IMR-90 (cell line): Measurements from ENCODE around the gene TMPRSS12.

Source experiments
- CEBPB ChIP-seq: IDR thresholded peaks from 2 replicates; pipeline ENCODE4 v1.6.1; 2012; ENCODE audit warnings: low read depth, low read length, improper control_type of control experiment
- MXI1 ChIP-seq: IDR thresholded peaks from 2 replicates; pipeline ENCODE4 v1.6.1; 2012; ENCODE audit warnings: low read depth, mild to moderate bottlenecking, low read length, moderate library complexity, borderline replicate concordance
- POLR2A ChIP-seq: IDR thresholded peaks from 2 replicates; pipeline ENCODE4 v1.6.1; 2012; ENCODE audit warnings: mild to moderate bottlenecking, low read depth, low read length
- RFX5 ChIP-seq: IDR thresholded peaks from 2 replicates; pipeline ENCODE4 v1.8.0; 2012; ENCODE audit warnings: low read depth, mild to moderate bottlenecking, low read length, moderate library complexity
- TF ChIP-seq, protein P1 (sequence below): fragments of 150-350 bp; IDR thresholded peaks from 2 replicates; pipeline ENCODE4 v1.6.1; 2017; ENCODE audit warnings: mild to moderate bottlenecking, antibody characterized with exemption, low read length, low read depth
- TF ChIP-seq, protein P2 (sequence below): conservative IDR thresholded peaks from 2 replicates; pipeline ENCODE4 v1.5.1; 2012; ENCODE audit warnings: mild to moderate bottlenecking, low read depth, low read length, improper control_type of control experiment

DNA sequence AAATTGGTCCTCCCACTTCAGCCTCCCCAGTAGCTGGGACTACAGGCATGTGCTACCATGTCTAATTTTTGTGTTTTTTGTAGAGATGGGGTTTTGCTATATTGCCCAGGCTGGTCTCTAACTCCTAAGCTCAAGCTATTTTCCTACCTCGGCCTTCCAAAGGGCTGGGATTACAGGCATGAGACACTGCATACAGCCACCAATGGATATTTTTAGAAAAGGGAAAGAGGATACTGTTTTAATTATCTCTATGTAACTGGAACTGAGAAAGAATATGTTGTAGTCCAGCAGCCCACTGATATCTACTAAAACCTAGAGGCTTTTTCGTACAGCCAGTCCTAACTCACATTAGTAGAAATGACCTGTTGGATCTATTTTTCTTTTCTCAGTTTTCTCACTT is 6.2 kb downstream of the TMPRSS12 start:
- TF ChIP-seq, protein P1, sequence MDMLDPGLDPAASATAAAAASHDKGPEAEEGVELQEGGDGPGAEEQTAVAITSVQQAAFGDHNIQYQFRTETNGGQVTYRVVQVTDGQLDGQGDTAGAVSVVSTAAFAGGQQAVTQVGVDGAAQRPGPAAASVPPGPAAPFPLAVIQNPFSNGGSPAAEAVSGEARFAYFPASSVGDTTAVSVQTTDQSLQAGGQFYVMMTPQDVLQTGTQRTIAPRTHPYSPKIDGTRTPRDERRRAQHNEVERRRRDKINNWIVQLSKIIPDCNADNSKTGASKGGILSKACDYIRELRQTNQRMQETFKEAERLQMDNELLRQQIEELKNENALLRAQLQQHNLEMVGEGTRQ, result no peak
- TF ChIP-seq, protein P2, sequence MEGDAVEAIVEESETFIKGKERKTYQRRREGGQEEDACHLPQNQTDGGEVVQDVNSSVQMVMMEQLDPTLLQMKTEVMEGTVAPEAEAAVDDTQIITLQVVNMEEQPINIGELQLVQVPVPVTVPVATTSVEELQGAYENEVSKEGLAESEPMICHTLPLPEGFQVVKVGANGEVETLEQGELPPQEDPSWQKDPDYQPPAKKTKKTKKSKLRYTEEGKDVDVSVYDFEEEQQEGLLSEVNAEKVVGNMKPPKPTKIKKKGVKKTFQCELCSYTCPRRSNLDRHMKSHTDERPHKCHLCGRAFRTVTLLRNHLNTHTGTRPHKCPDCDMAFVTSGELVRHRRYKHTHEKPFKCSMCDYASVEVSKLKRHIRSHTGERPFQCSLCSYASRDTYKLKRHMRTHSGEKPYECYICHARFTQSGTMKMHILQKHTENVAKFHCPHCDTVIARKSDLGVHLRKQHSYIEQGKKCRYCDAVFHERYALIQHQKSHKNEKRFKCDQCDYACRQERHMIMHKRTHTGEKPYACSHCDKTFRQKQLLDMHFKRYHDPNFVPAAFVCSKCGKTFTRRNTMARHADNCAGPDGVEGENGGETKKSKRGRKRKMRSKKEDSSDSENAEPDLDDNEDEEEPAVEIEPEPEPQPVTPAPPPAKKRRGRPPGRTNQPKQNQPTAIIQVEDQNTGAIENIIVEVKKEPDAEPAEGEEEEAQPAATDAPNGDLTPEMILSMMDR, result no peak
- TF ChIP-seq POLR2A, result no peak
- no peak for TF ChIP-seq RFX5
- no peak for TF ChIP-seq CEBPB
- TF ChIP-seq MXI1, result no peak
